Nephron progenitor cell (in vitro differentiated cells): ENCODE data around the gene ACP3.
"Not testable (repeated sequence)": the region's sequence is repeated elsewhere in the genome, so short reads cannot be mapped to it uniquely, and the experiment has no call there.

Source experiments
- DNase-seq: peaks from one replicate; pipeline ENCODE4 v3.0.0; 2021
- H3K27ac Mint-ChIP-seq: 2 replicates; pipeline ENCODE4 v1.8.0; 2021; ENCODE audit warnings: mild to moderate bottlenecking, moderate library complexity, mixed read lengths
- H3K27me3 Mint-ChIP-seq: 2 replicates; pipeline ENCODE4 v1.8.0; 2021; ENCODE audit warnings: mild to moderate bottlenecking, low read depth, mixed read lengths; ENCODE audit not compliant: poor library complexity
- H3K36me3 Mint-ChIP-seq: 2 replicates; pipeline ENCODE4 v1.8.0; 2021; ENCODE audit warnings: low read depth, mixed read lengths
- H3K4me1 Mint-ChIP-seq: 2 replicates; pipeline ENCODE4 v1.8.0; 2021; ENCODE audit warnings: mixed read lengths
- H3K4me3 Mint-ChIP-seq: 2 replicates; pipeline ENCODE4 v1.8.0; 2021; ENCODE audit warnings: mild to moderate bottlenecking, moderate library complexity, mixed read lengths
- H3K9me3 Mint-ChIP-seq: 2 replicates; pipeline ENCODE4 v1.8.0; 2021; ENCODE audit warnings: mild to moderate bottlenecking, moderate library complexity, mixed read lengths
- TF ChIP-seq, protein P1 (sequence below): fragments of 200-600 bp; sonication (generic); IDR thresholded peaks from 2 replicates; pipeline ENCODE4 v1.5.0; 2021; ENCODE audit warnings: antibody characterized with exemption

Gene ACP3

DNA sequence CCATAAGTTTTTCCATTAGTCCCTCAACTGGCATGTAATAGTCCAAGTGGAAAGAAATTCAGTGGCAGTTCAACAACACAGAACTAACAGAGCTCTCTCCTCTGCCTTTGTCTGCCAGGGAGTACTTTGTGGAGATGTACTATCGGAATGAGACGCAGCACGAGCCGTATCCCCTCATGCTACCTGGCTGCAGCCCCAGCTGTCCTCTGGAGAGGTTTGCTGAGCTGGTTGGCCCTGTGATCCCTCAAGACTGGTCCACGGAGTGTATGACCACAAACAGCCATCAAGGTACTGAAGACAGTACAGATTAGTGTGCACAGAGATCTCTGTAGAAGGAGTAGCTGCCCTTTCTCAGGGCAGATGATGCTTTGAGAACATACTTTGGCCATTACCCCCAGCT, 39.4 kb downstream of the ACP3 start:
- DNase-seq: no peak
- Mint-ChIP-seq H3K4me3 (no peak overlapping the region), H3K36me3 (no peaks in the 10 kb centered on the region), H3K4me1 (peaks cover 20% of the 10 kb centered on the region), H3K27ac (no peak overlapping the region), H3K27me3 (no peaks in the 10 kb centered on the region), H3K9me3 (no peaks in the 10 kb centered on the region)
- TF ChIP-seq, protein P1, sequence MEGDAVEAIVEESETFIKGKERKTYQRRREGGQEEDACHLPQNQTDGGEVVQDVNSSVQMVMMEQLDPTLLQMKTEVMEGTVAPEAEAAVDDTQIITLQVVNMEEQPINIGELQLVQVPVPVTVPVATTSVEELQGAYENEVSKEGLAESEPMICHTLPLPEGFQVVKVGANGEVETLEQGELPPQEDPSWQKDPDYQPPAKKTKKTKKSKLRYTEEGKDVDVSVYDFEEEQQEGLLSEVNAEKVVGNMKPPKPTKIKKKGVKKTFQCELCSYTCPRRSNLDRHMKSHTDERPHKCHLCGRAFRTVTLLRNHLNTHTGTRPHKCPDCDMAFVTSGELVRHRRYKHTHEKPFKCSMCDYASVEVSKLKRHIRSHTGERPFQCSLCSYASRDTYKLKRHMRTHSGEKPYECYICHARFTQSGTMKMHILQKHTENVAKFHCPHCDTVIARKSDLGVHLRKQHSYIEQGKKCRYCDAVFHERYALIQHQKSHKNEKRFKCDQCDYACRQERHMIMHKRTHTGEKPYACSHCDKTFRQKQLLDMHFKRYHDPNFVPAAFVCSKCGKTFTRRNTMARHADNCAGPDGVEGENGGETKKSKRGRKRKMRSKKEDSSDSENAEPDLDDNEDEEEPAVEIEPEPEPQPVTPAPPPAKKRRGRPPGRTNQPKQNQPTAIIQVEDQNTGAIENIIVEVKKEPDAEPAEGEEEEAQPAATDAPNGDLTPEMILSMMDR: no peak

DNA sequence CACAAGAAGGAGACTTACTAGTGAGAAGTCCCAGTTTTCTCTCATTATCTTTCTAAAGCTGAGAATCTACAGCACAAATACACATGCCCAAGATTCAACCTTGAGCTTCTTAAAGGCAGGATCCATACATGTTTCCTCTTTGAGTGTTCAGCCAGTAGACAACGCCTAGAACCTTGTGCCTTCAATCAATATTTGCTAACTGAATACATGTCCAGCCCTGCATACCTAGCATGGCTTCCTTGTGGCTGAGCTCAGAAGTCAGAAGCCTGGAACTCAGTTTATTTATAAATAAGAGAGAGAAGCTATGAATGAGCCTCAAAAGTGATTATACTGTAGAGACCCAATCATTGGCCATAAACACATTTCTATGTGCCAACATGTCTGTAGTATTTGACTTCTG, 43.5 kb downstream of the ACP3 start:
- H3K27ac Mint-ChIP-seq: no peak overlapping the region
- H3K4me3 Mint-ChIP-seq: no peak overlapping the region
- TF ChIP-seq, protein P1: no peak
- no peaks in the 10 kb centered on the region for H3K9me3 Mint-ChIP-seq
- no peaks in the 10 kb centered on the region for H3K36me3 Mint-ChIP-seq
- H3K4me1 Mint-ChIP-seq: no peaks in the 10 kb centered on the region
- DNase-seq: no peak
- peaks cover 3% of the 10 kb centered on the region for H3K27me3 Mint-ChIP-seq

DNA sequence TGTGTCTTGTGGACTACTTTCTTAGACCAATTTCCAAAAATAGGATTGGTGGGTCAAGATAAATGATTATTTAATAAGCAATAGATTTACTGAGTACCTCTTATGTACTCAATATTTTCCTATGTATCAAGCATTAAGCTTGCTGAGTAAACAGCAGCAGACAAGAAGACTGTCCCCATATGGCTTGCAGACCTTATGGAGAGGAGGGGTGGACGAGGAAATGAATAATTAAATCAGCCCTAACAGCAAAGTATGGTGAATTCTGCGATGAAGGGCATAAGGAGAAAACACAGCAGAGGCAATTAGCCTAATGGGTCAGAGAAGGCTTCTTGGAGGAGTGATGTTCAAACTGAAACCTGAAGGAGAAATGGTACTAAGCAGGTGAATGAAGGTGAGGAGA, 45.1 kb downstream of the ACP3 start:
- Mint-ChIP-seq H3K36me3 (no peaks in the 10 kb centered on the region), H3K9me3 (no peaks in the 10 kb centered on the region), H3K4me3 (no peak overlapping the region)

DNA sequence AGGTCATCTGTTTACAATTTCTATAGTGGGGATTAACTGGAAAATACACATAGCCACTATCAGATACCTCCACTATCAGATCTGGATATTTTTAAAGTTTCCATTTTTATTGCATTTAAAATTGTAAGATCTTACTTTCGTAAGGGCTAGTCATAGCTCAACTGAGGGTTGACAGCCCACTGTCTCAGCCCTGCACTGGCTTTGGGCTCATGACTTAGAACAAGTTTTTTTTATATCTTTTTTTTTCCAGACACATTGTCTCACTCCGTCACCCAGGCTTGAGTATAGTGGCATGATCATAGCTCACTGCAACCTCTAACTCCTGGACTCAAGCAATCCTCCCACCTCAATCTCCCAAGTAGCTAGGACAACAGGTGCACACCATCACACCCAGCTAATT, 51.3 kb downstream of the ACP3 start:
- Mint-ChIP-seq H3K27me3 (peaks cover 9% of the 10 kb centered on the region), H3K9me3 (peaks cover 6% of the 10 kb centered on the region), H3K4me1 (no peaks in the 10 kb centered on the region), H3K36me3 (no peaks in the 10 kb centered on the region), H3K4me3 (no peak overlapping the region), H3K27ac (no peak overlapping the region)
- TF ChIP-seq, protein P1: no peak
- no peak for DNase-seq

More for the DNA sequence above, 45.1 kb downstream of the ACP3 start:
- H3K4me1 Mint-ChIP-seq: no peaks in the 10 kb centered on the region
- TF ChIP-seq, protein P1: no peak
- H3K27ac Mint-ChIP-seq: no peak overlapping the region
- no peak for DNase-seq
- H3K27me3 Mint-ChIP-seq: peaks cover 9% of the 10 kb centered on the region

DNA sequence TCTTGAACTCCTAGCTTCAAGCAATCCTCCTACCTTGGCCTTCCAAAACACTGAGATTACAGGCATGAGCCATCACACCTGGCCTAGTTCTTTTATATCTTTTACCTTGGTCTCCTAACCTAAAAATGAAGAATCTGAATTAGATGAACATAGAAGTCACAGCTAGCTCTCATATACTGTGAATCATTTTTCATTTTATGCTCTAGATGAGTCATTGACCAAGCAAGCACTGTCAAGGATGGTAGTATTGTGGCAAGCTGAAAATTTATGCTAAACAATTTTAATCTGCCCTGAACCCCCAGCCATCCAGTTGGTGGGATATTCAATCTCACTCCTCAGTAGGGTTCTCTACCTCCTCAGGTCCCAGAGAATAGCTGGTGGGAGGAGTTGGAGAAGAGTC, 51.8 kb downstream of the ACP3 start:
- Mint-ChIP-seq H3K36me3 (no peaks in the 10 kb centered on the region), H3K9me3 (peaks cover 9% of the 10 kb centered on the region), H3K27ac (no peak overlapping the region), H3K4me3 (no peak overlapping the region), H3K4me1 (no peaks in the 10 kb centered on the region), H3K27me3 (peaks cover 9% of the 10 kb centered on the region)
- TF ChIP-seq, protein P1: no peak
- no peak for DNase-seq

DNA sequence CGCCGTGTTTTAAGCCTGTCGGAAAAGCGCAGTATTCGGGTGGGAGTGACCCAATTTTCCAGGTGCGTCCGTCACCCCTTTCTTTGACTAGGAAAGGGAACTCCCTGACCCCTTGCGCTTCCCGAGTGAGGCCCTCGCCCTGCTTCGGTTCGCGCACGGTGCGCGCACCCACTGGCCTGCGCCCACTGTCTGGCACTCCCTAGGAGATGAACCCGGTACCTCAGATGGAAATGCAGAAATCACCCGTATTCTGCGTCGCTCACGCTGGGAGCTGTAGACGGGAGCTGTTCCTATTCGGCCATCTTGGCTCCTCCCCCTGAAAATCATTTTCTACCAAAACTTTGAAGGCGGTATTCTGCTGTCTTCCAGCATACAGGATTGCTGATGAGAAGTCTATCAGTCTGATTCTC, 59.7 kb downstream of the ACP3 start:
- Mint-ChIP-seq H3K4me1 (peaks cover 46% of the 10 kb centered on the region), H3K27ac (peak overlapping the region; percentile 72), H3K9me3 (peaks cover 46% of the 10 kb centered on the region), H3K36me3 (peaks cover 32% of the 10 kb centered on the region), H3K4me3 (peak overlapping the region; percentile 89)
- not testable (repeated sequence) for H3K27me3 Mint-ChIP-seq, DNase-seq
